Right lobe of liver (tissue), 4 donors: Measurements from ENCODE around the gene PIK3C2G.

ENCODE experiments used
- POLR2A ChIP-seq: fragments of 450-650 bp; IDR thresholded peaks from one replicate; pipeline ENCODE4 v1.6.1; 2017; ENCODE audit warnings: antibody characterized with exemption, mild to moderate bottlenecking
- TF ChIP-seq, protein P1 (sequence below), 4 donors: fragments of 200-600 bp in 3 of 4; fragments of 450-650 bp in 1 of 4; IDR thresholded peaks; one replicate each; pipeline versions ENCODE4 v1.5.1 to v1.8.0; 2016 to 2022; ENCODE audit warnings: antibody characterized with exemption in 4 of 4, mild to moderate bottlenecking in 2 of 4
- donor health status: DM: no; HTN: no; CAD: no.
- donor health status: DM: no; HTN: no; CAD: no.
- donor health status: DM: no; HTN: yes; CAD: no.

DNA sequence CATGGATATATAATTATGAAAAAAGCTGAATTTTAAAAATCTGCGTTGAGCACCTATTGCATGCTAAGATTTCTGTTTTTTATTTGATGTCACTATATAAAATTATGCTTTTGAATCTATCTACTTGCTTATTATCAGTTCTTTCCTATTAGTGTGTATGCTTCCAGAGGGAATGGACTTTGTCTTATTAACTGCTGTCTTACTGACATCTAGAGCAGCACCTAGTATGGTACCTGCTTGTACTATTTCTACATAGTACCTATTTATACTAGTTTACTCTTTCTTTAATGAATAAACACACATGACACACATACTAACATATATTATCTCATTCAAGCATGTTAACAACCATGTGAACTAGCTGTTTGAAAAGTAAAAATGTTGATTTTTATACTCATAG, 38.6 kb upstream of the PIK3C2G start:
- TF ChIP-seq, protein P1, sequence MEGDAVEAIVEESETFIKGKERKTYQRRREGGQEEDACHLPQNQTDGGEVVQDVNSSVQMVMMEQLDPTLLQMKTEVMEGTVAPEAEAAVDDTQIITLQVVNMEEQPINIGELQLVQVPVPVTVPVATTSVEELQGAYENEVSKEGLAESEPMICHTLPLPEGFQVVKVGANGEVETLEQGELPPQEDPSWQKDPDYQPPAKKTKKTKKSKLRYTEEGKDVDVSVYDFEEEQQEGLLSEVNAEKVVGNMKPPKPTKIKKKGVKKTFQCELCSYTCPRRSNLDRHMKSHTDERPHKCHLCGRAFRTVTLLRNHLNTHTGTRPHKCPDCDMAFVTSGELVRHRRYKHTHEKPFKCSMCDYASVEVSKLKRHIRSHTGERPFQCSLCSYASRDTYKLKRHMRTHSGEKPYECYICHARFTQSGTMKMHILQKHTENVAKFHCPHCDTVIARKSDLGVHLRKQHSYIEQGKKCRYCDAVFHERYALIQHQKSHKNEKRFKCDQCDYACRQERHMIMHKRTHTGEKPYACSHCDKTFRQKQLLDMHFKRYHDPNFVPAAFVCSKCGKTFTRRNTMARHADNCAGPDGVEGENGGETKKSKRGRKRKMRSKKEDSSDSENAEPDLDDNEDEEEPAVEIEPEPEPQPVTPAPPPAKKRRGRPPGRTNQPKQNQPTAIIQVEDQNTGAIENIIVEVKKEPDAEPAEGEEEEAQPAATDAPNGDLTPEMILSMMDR (IDR thresholded peaks at IDR 0.05), result no peak
- no peak for TF ChIP-seq POLR2A
